HepG2 (cell line): ENCODE results near the gene CEBPB. TPM values are rescaled to one million over a fixed set of nuclear protein-coding genes. Genes with fewer than 3 reads are reported as not detected.

ENCODE experiments used
- ATAC-seq: fragments of 200-7000 bp; cut with Tn5 transposase; 3 replicates; pipeline ENCODE4 v1.9.1; 2020; ENCODE audit warnings: mild to moderate bottlenecking, moderate library complexity
- BruUV-seq: library from RNA; stranded (reverse); fragments of 400-500 nt; replicated peaks from 2 replicates; lab custom pipeline; 2021; lab: Mats Ljungman, UMichigan
- CTCF ChIA-PET: fragments of 300-600 bp; formaldehyde crosslinking; extraction: SDS; loops from one replicate; lab custom pipeline; 2021; ENCODE audit warnings: low total read pairs, inconsistent platforms, low intra/inter-chr PET ratio; lab: Yijun Ruan, JAX
- POLR2A ChIA-PET: fragments of 350-600 bp; sonication (Branson Sonifier 250); formaldehyde crosslinking; loops from one replicate; lab custom pipeline; 2020; ENCODE audit warnings: antibody characterized with exemption, inconsistent platforms; lab: Yijun Ruan, JAX
- DNase-seq: peaks from one replicate; pipeline ENCODE4 v3.0.0-alpha.2; 2015; ENCODE audit warnings: low spot score
- FAIRE-seq: peaks from 3 replicates; lab custom pipeline; 2011; peaks lifted over from hg19 to GRCh38; lab: Jason Lieb, UNC
- H2AFZ ChIP-seq: one replicate; pipeline ENCODE4 v1.6.1; 2011; ENCODE audit warnings: low read length, inconsistent platforms
- H3K27ac ChIP-seq: fragments of 300-600 bp; 3 replicates; pipeline ENCODE4 v1.8.0; 2011; ENCODE audit warnings: mixed run types, mild to moderate bottlenecking, mixed read lengths, low read length, inconsistent platforms; ENCODE audit not compliant: insufficient read depth; ENCODE audit errors: extremely low read length
- H3K27me3 ChIP-seq, 2 experiments: fragments of 200-600 bp in 1 of 2; 2 replicates in 1 of 2; 3 replicates in 1 of 2; pipeline versions ENCODE4 v1.6.0 to v1.8.0; 2011; ENCODE audit warnings: low read length in 2 of 2, mild to moderate bottlenecking in 2 of 2, moderate library complexity in 2 of 2, inconsistent platforms in 1 of 2; ENCODE audit not compliant: insufficient read depth in 2 of 2, control insufficient read depth in 1 of 2
- H3K36me3 ChIP-seq, 2 experiments: fragments of 200-600 bp in 1 of 2; replicated peaks in 1 of 2; 2 replicates in 1 of 2; 3 replicates in 1 of 2; pipeline versions ENCODE4 v1.5.1 to v1.8.0; 2011; ENCODE audit warnings: low read length in 2 of 2, inconsistent platforms in 1 of 2; ENCODE audit not compliant: insufficient read depth in 2 of 2, control insufficient read depth in 1 of 2
- H3K4me1 ChIP-seq: 2 replicates; pipeline ENCODE4 v1.5.1; 2012; ENCODE audit warnings: low read length, inconsistent platforms; ENCODE audit not compliant: insufficient read depth
- H3K4me2 ChIP-seq: 2 replicates; pipeline ENCODE4 v1.6.0; 2011; ENCODE audit warnings: low read depth, low read length, inconsistent platforms
- H3K4me3 ChIP-seq, 3 experiments: fragments of 200-600 bp in 1 of 3; sonication (generic), shearing (Covaris generic) in 1 of 3; replicated peaks in 1 of 3; 2 replicates each; pipeline ENCODE4 v1.5.1; 2011 to 2016; ENCODE audit warnings: low read length in 3 of 3, inconsistent platforms in 2 of 3, low read depth in 2 of 3, mild to moderate bottlenecking in 2 of 3, control low read depth in 1 of 3, mixed read lengths in 1 of 3; ENCODE audit not compliant: insufficient read depth in 1 of 3
- H3K79me2 ChIP-seq: one replicate; pipeline ENCODE4 v1.6.1; 2011; ENCODE audit warnings: low read length, inconsistent platforms; ENCODE audit not compliant: insufficient read depth
- H3K9ac ChIP-seq: 2 replicates; pipeline ENCODE4 v1.6.0; 2011; ENCODE audit warnings: mild to moderate bottlenecking, low read depth, low read length, inconsistent platforms; ENCODE audit not compliant: insufficient read depth
- H3K9me3 ChIP-seq: 2 replicates; pipeline ENCODE4 v1.5.1; 2012; ENCODE audit warnings: mild to moderate bottlenecking, low read length
- H4K20me1 ChIP-seq: 2 replicates; pipeline ENCODE4 v1.6.0; 2011; ENCODE audit warnings: inconsistent platforms, mild to moderate bottlenecking, low read length, moderate library complexity; ENCODE audit not compliant: insufficient read depth
- ARID2 ChIP-seq: sonication (generic); formaldehyde crosslinking; IDR thresholded peaks from 2 replicates; pipeline ENCODE4 v1.8.1; 2022; ENCODE audit warnings: mild to moderate bottlenecking, missing genetic modification reagents, borderline replicate concordance
- ARNT2 ChIP-seq: sonication (generic); formaldehyde crosslinking; IDR thresholded peaks from 2 replicates; pipeline ENCODE4 v1.8.0; 2022; ENCODE audit warnings: mild to moderate bottlenecking, low read depth, missing genetic modification reagents, moderate library complexity
- ETV5 ChIP-seq: IDR thresholded peaks from 2 replicates; pipeline ENCODE4 v1.6.1; 2018; ENCODE audit warnings: missing biosample characterization, missing genetic modification reagents, inconsistent platforms, borderline replicate concordance
- FOXP4 ChIP-seq: sonication (generic); formaldehyde crosslinking; IDR thresholded peaks from 2 replicates; pipeline ENCODE4 v1.4.0; 2020; ENCODE audit warnings: missing genetic modification reagents
- IRF9 ChIP-seq: sonication (generic); formaldehyde crosslinking; IDR thresholded peaks from 2 replicates; pipeline ENCODE4 v1.8.0; 2022; ENCODE audit warnings: missing genetic modification reagents, mild to moderate bottlenecking, borderline replicate concordance
- MXD4 ChIP-seq: IDR thresholded peaks from 2 replicates; pipeline ENCODE4 v1.6.1; 2016; ENCODE audit warnings: mild to moderate bottlenecking, missing biosample characterization, missing genetic modification reagents
- RBM22 ChIP-seq: fragments of 200-400 bp; formaldehyde crosslinking; optimal IDR thresholded peaks from 2 replicates; pipeline ENCODE3; 2017; ENCODE audit warnings: mild to moderate bottlenecking, low read length, moderate library complexity
- RXRB ChIP-seq: IDR thresholded peaks from 2 replicates; pipeline ENCODE4 v1.6.1; 2016; ENCODE audit warnings: borderline replicate concordance, missing genetic modification reagents, missing compliant biosample characterization
- SOX13 ChIP-seq, 3 experiments: fragments of 450-650 bp in 1 of 3; sonication (generic) in 1 of 3; formaldehyde crosslinking in 1 of 3; IDR thresholded peaks in 2 of 3; conservative IDR thresholded peaks in 1 of 3; 2 replicates each; pipeline versions ENCODE4 v1.5.0 to v1.6.1; 2016 to 2020; ENCODE audit warnings: antibody characterized with exemption in 1 of 3, mild to moderate bottlenecking in 1 of 3, missing compliant biosample characterization in 1 of 3, missing genetic modification reagents in 1 of 3, moderate library complexity in 1 of 3
- SP140L ChIP-seq: sonication (generic); formaldehyde crosslinking; IDR thresholded peaks from 2 replicates; pipeline ENCODE4 v1.4.0; 2020; ENCODE audit warnings: missing genetic modification reagents, borderline replicate concordance
- SRSF1 ChIP-seq: fragments of 200-400 bp; formaldehyde crosslinking; optimal IDR thresholded peaks from 2 replicates; pipeline ENCODE3; 2017; ENCODE audit warnings: mild to moderate bottlenecking, low read depth, low read length, moderate library complexity
- SRSF9 ChIP-seq: fragments of 200-400 bp; formaldehyde crosslinking; IDR thresholded peaks from 2 replicates; pipeline ENCODE4 v1.6.1; 2018; ENCODE audit warnings: borderline replicate concordance, mild to moderate bottlenecking, low read depth, low read length; ENCODE audit not compliant: insufficient read depth, poor library complexity, severe bottlenecking
- TFAP4 ChIP-seq: sonication (generic); IDR thresholded peaks from 2 replicates; pipeline ENCODE4 v1.6.1; 2016; ENCODE audit warnings: low read depth, borderline replicate concordance
- ZNF652 ChIP-seq: IDR thresholded peaks from 2 replicates; pipeline ENCODE4 v1.6.1; 2016; ENCODE audit warnings: low read depth, borderline replicate concordance
- ZNF775 ChIP-seq: sonication (generic); formaldehyde crosslinking; IDR thresholded peaks from 2 replicates; pipeline ENCODE4 v1.4.0; 2020; ENCODE audit warnings: missing genetic modification reagents, mild to moderate bottlenecking, moderate library complexity, borderline replicate concordance
- ZNF780A ChIP-seq: sonication (generic); formaldehyde crosslinking; IDR thresholded peaks from 2 replicates; pipeline ENCODE4 v1.8.0; 2022; ENCODE audit warnings: mild to moderate bottlenecking, missing genetic modification reagents, moderate library complexity
- ZSCAN20 ChIP-seq: sonication (generic); formaldehyde crosslinking; IDR thresholded peaks from 2 replicates; pipeline ENCODE4 v1.4.0; 2020; ENCODE audit warnings: missing genetic modification reagents, mild to moderate bottlenecking, borderline replicate concordance
- WGBS: methylation state at CpG from one replicate; pipeline ENCODE4 v1.1.6; 2017; ENCODE audit warnings: low lambda C conversion rate; 5-methylcytosine and 5-hydroxymethylcytosine counted together
- in situ Hi-C: cut with HindIII; loops from 2 replicates; pipeline ENCODE4 v1.10.0; 2017; ENCODE audit warnings: low pct_unique_long_range_greater_than_20kb; ENCODE audit not compliant: extremely low pct_ligation_motif_present
- intact Hi-C: fragments of 100-400 bp; cut with micrococcal nuclease; formaldehyde crosslinking; loops from one replicate; pipeline ENCODE4 v1.10.0; 2022; ENCODE audit not compliant: unreplicated experiment
- polyA plus RNA-seq, 8 experiments: library from polyadenylated mRNA; depleted of rRNA in 3 of 8; stranded (reverse) in 7 of 8; unstranded in 1 of 8; fragments of >200 nt; fragmentation: Illumina TruSeq in 4 of 8; extraction: Trizol in 4 of 8; gene quantifications; 2 replicates each; pipeline versions ENCODE4 v1.2.1 to v1.2.3, GENCODE V29; 2011 to 2016; ENCODE audit warnings: low read depth in 4 of 8, missing spikeins in 1 of 8, mixed read lengths in 1 of 8; ENCODE audit not compliant: insufficient read depth in 1 of 8
- total RNA-seq, 5 experiments: library from RNA; depleted of rRNA; stranded (reverse); fragments of >200 nt; fragmentation: Illumina TruSeq; extraction: Trizol; gene quantifications; 2 replicates each; pipeline ENCODE4 v1.2.3, GENCODE V29; 2016; ENCODE audit warnings: low read depth in 1 of 5

The CEBPB gene
- total and polyA plus RNA-seq, 2 of the 13 experiments (the other 11 are each of a cell fraction or from before 2014, with no cell fraction given), result 18.5 to 28.2 TPM

GRCh38 chr20:50192364-50193198 lies 2.0 kb downstream of the CEBPB start:
- TSS peak; percentile 59 for BruUV-seq
- FAIRE-seq, result peak; percentile 28
- TF ChIP-seq ARID2, result no peak
- 0 out of 2 replicates have a peak, but pooled peaks have one; percentile 26 for TF ChIP-seq SOX13 (IDR thresholded peaks at IDR 0.05)
- peak in 1 of 2 experiments; percentile 62; a peak in 2 of 4 replicates for TF ChIP-seq SOX13 (CRISPR knock-in tag; conservative IDR thresholded peaks at IDR 0.05 in 1 of 2, IDR thresholded peaks at IDR 0.05 in 1 of 2)
- no peak; the same call in none of the 2 replicates for TF ChIP-seq ARNT2 (CRISPR knock-in tag)
- TF ChIP-seq FOXP4 (CRISPR knock-in tag), result peak; percentile 38; the same call in 1 of the 2 replicates
- TF ChIP-seq SRSF1, result peak; percentile 64
- 0 out of 2 replicates have a peak, but pooled peaks have one; percentile 48 for TF ChIP-seq SP140L (CRISPR knock-in tag)
- TF ChIP-seq ETV5 (CRISPR knock-in tag), result peak; percentile 38; the same call in 1 of the 2 replicates
- no peak for TF ChIP-seq ZNF775
- no peak; the same call in 1 of the 2 replicates for TF ChIP-seq RXRB (CRISPR knock-in tag)
- 0 out of 2 replicates have a peak, but pooled peaks have one; percentile 5 for TF ChIP-seq ZSCAN20 (CRISPR knock-in tag)
- peak; percentile 95 for TF ChIP-seq RBM22
- TF ChIP-seq MXD4 (CRISPR knock-in tag), result peak; percentile 99
- TF ChIP-seq SRSF9, result no peak
- no peak for TF ChIP-seq ZNF780A (CRISPR knock-in tag)
- TF ChIP-seq TFAP4, result peak; percentile 70
- TF ChIP-seq IRF9 (CRISPR knock-in tag), result peak; percentile 17; the same call in 1 of the 2 replicates
- TF ChIP-seq ZNF652 (CRISPR knock-in tag), result no peak

More at GRCh38 chr20:50192364-50193198, 2.0 kb downstream of the CEBPB start:
- Histone ChIP-seq H2AFZ (no peak overlapping the region), H3K4me3 (peak overlapping the region; percentile 80 to 99 (median 95)), H3K4me2 (peak overlapping the region; percentile 100), H3K79me2 (peaks cover 25% of the 10 kb centered on the region), H3K9ac (peak overlapping the region; percentile 97), H3K9me3 (no peaks in the 10 kb centered on the region), H3K27ac (peak overlapping the region; percentile 79), H3K4me1 (peaks cover 64% of the 10 kb centered on the region), H4K20me1 (peaks cover 35% of the 10 kb centered on the region), H3K36me3 (peaks cover 1 to 14% of the 10 kb centered on the region in 2 experiments; a peak in 2 of 5 replicates), H3K27me3 (no peaks in the 10 kb centered on the region; a peak in 2 of 5 replicates)
- intact Hi-C loops (loop anchor here (5.0 to 10.0 kb wide), 2 partner anchors 52 to 205 kb away; no protein-coding TSS in a partner anchor), in situ Hi-C loops (loop anchor here (5.0 kb wide), 1 partner anchor 80 kb away; no protein-coding TSS in a partner anchor)
- DNase-seq, result peak; percentile 92
- CTCF ChIA-PET, result no interaction called here
- WGBS, result 2% methylated on average over 25 of the region's 25 CpGs
- no peak for ATAC-seq
- POLR2A ChIA-PET, result interaction anchor here (0.7 to 6.3 kb wide), 15 partner anchors 20 to 277 kb away, joined by 3 to 98 read pairs (median 25); no protein-coding TSS in a partner anchor
